RWPE1 (cell line): ENCODE measurements around the gene CDK5.

Experiments
- CTCF ChIA-PET: fragments of 350-600 bp; sonication (Branson Sonifier 250); formaldehyde crosslinking; extraction: SDS; loops from one replicate; lab custom pipeline; 2021; lab: Yijun Ruan, JAX
- POLR2A ChIA-PET: fragments of 400-600 bp; formaldehyde crosslinking; extraction: SDS; loops from one replicate; lab custom pipeline; 2020; ENCODE audit warnings: antibody characterized with exemption; ENCODE audit not compliant: low non-redundant PET; lab: Yijun Ruan, JAX
- DNase-seq: peaks from one replicate; pipeline ENCODE4 v3.0.0; 2012; ENCODE audit warnings: low spot score
- H3K27ac ChIP-seq: fragments of 450-650 bp; 2 replicates; pipeline ENCODE4 v1.5.1; 2017
- CTCF ChIP-seq: fragments of 450-650 bp; conservative IDR thresholded peaks from 2 replicates; pipeline ENCODE4 v1.5.1; 2017; ENCODE audit warnings: low read depth, mild to moderate bottlenecking

The CDK5 gene

GRCh38 chr7:151017953-151018420, 39.7 kb downstream of the CDK5 start:
- peak; percentile 41 for DNase-seq
- H3K27ac ChIP-seq, result no peak overlapping the region
- POLR2A ChIA-PET, result no interaction called here
- CTCF ChIA-PET, result interaction anchor here (0.5 to 1.4 kb wide), 13 partner anchors 8 to 1179 kb away, joined by 3 to 6 read pairs (median 3); no protein-coding TSS in a partner anchor
- TF ChIP-seq CTCF, result peak; percentile 99

- POLR2A ChIA-PET, result no interaction called here
- DNase-seq, result no peak
Observed at GRCh38 chr7:151017370-151017952, 40.2 kb downstream of the CDK5 start.

GRCh38 chr7:151016942-151017341, 40.8 kb downstream of the CDK5 start:
- CTCF ChIA-PET, result interaction anchor here (0.5 to 1.4 kb wide), 3 partner anchors 15 to 562 kb away, joined by 3 to 5 read pairs (median 3); no protein-coding TSS in a partner anchor
- no peak overlapping the region for H3K27ac ChIP-seq
- TF ChIP-seq CTCF, result no peak
- POLR2A ChIA-PET, result no interaction called here
- no peak for DNase-seq

More at GRCh38 chr7:151017370-151017952, 40.2 kb downstream of the CDK5 start:
- no peak for TF ChIP-seq CTCF
- CTCF ChIA-PET, result interaction anchor here (0.5 to 1.4 kb wide), 7 partner anchors 8 to 562 kb away, joined by 3 to 6 read pairs (median 3); no protein-coding TSS in a partner anchor
- H3K27ac ChIP-seq, result no peak overlapping the region

- H3K27ac ChIP-seq, result no peak overlapping the region
- DNase-seq, result no peak
- TF ChIP-seq CTCF, result no peak
- CTCF ChIA-PET, result interaction anchor here (1.2 kb wide), 1 partner anchor 15 kb away, joined by 5 read pairs; no protein-coding TSS in a partner anchor
- POLR2A ChIA-PET, result no interaction called here
Observed at GRCh38 chr7:151016505-151016904, 41.2 kb downstream of the CDK5 start.

GRCh38 chr7:151015967-151016366, 41.7 kb downstream of the CDK5 start:
- H3K27ac ChIP-seq, result no peak overlapping the region
- no peak for DNase-seq
- no peak for TF ChIP-seq CTCF
- ChIA-PET POLR2A (no interaction called here), CTCF (interaction anchor here (1.2 kb wide), 1 partner anchor 16 kb away, joined by 5 read pairs; no protein-coding TSS in a partner anchor)

- ChIA-PET POLR2A (no interaction called here), CTCF (no interaction called here)
- no peak for TF ChIP-seq CTCF
- peak overlapping the region; percentile 14 for H3K27ac ChIP-seq
- peak; percentile 61 for DNase-seq
Observed at GRCh38 chr7:151014950-151015349, 42.7 kb downstream of the CDK5 start.
